HL-60 (cell line): ENCODE measurements around the gene GALNT5.

Source experiments
- DNase-seq, 2 experiments: peaks; one replicate each; pipeline ENCODE4 v3.0.0-alpha.2; 2010 to 2020; ENCODE audit warnings: low read depth in 1 of 2, low spot score in 1 of 2
- H3K27ac ChIP-seq: fragments of 250-450 bp; sonication (Bioruptor Pico); replicated peaks from 2 replicates; pipeline ENCODE4 v1.5.1; 2020; ENCODE audit warnings: mild to moderate bottlenecking, moderate library complexity
- H3K27me3 ChIP-seq: fragments of 250-450 bp; sonication (Bioruptor Pico); 2 replicates; pipeline ENCODE4 v1.5.1; 2021; ENCODE audit warnings: mild to moderate bottlenecking, moderate library complexity; ENCODE audit not compliant: insufficient read depth, poor library complexity, severe bottlenecking
- H3K4me3 ChIP-seq: replicated peaks from 2 replicates; pipeline ENCODE4 v1.5.1; 2011; ENCODE audit warnings: mild to moderate bottlenecking, control low read depth, low read length; ENCODE audit not compliant: insufficient read depth
- CTCF ChIP-seq: IDR thresholded peaks from one replicate; pipeline ENCODE4 v1.5.1; 2011; ENCODE audit warnings: low read length, control low read depth, inconsistent platforms; ENCODE audit not compliant: insufficient read depth
- GABPA ChIP-seq: IDR thresholded peaks from 2 replicates; pipeline ENCODE4 v1.6.1; 2012; ENCODE audit warnings: low read depth
- POLR2AphosphoS5 ChIP-seq: IDR thresholded peaks from 2 replicates; pipeline ENCODE4 v1.6.1; 2012; ENCODE audit warnings: low read depth
- SPI1 ChIP-seq: IDR thresholded peaks from 2 replicates; pipeline ENCODE4 v1.6.1; 2012; ENCODE audit warnings: low read depth, mild to moderate bottlenecking, borderline replicate concordance
- TF ChIP-seq, protein P1 (sequence below): IDR thresholded peaks from 2 replicates; pipeline ENCODE4 v1.6.1; 2012; ENCODE audit warnings: low read depth; ENCODE audit not compliant: insufficient replicate concordance

GALNT5 gene

GRCh38 chr2:157231476-157231875 is 26.0 kb upstream of the GALNT5 start:
- Histone ChIP-seq H3K4me3 (no peak overlapping the region), H3K27me3 (no peaks in the 10 kb centered on the region), H3K27ac (no peak overlapping the region)
- no peak for TF ChIP-seq POLR2AphosphoS5
- no peak for TF ChIP-seq CTCF
- no peak for TF ChIP-seq SPI1
- DNase-seq, result no peak

DNA sequence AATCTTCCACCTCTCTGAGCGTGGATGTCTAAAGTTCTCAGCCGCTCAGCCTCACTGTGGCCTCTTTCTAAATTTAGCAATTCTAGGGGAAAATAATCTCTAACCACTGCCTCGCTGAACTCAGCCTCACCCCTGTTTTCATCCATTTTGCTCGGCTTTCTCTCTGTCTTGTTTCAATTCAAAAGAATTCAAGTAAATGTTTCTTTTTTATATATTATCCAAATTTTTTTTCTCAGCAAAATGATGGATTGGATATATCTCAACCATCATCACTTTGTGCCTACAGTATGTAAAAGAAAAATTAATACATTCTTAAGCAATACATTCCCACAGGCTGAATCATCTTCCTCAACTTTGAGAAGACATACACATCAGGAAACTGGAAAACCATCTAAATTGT is 24.0 kb upstream of the GALNT5 start:
- TF ChIP-seq, protein P1, sequence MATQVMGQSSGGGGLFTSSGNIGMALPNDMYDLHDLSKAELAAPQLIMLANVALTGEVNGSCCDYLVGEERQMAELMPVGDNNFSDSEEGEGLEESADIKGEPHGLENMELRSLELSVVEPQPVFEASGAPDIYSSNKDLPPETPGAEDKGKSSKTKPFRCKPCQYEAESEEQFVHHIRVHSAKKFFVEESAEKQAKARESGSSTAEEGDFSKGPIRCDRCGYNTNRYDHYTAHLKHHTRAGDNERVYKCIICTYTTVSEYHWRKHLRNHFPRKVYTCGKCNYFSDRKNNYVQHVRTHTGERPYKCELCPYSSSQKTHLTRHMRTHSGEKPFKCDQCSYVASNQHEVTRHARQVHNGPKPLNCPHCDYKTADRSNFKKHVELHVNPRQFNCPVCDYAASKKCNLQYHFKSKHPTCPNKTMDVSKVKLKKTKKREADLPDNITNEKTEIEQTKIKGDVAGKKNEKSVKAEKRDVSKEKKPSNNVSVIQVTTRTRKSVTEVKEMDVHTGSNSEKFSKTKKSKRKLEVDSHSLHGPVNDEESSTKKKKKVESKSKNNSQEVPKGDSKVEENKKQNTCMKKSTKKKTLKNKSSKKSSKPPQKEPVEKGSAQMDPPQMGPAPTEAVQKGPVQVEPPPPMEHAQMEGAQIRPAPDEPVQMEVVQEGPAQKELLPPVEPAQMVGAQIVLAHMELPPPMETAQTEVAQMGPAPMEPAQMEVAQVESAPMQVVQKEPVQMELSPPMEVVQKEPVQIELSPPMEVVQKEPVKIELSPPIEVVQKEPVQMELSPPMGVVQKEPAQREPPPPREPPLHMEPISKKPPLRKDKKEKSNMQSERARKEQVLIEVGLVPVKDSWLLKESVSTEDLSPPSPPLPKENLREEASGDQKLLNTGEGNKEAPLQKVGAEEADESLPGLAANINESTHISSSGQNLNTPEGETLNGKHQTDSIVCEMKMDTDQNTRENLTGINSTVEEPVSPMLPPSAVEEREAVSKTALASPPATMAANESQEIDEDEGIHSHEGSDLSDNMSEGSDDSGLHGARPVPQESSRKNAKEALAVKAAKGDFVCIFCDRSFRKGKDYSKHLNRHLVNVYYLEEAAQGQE, result no peak
- TF ChIP-seq CTCF (no peak), POLR2AphosphoS5 (no peak), SPI1 (no peak), GABPA (no peak)
- Histone ChIP-seq H3K4me3 (no peak overlapping the region), H3K27me3 (no peaks in the 10 kb centered on the region), H3K27ac (no peak overlapping the region)
- no peak for DNase-seq

- no peak for DNase-seq
- Histone ChIP-seq H3K27ac (no peak overlapping the region), H3K4me3 (no peak overlapping the region), H3K27me3 (no peaks in the 10 kb centered on the region)
- TF ChIP-seq POLR2AphosphoS5, result no peak
- no peak for TF ChIP-seq SPI1
- no peak for TF ChIP-seq CTCF
- TF ChIP-seq, protein P1, result no peak
- TF ChIP-seq GABPA, result no peak
Observed at GRCh38 chr2:157236404-157236803, 21.1 kb upstream of the GALNT5 start.

GRCh38 chr2:157238296-157238695 is 19.2 kb upstream of the GALNT5 start:
- no peak for DNase-seq
- Histone ChIP-seq H3K27ac (no peak overlapping the region), H3K4me3 (no peak overlapping the region), H3K27me3 (no peaks in the 10 kb centered on the region)
- no peak for TF ChIP-seq GABPA
- TF ChIP-seq SPI1, result no peak
- no peak for TF ChIP-seq POLR2AphosphoS5
- no peak for TF ChIP-seq CTCF
- TF ChIP-seq, protein P1, result no peak
